GF-D8 (cell line): ENCODE measurements around the gene IL3RA.
"Not testable (repeated sequence)": the region's sequence is repeated elsewhere in the genome, so short reads cannot be mapped to it uniquely, and the experiment has no call there.

Experiments
- DNase-seq: peaks from one replicate; lab custom pipeline; 2025; lab: John Stamatoyannopoulos, UW

Gene IL3RA

GRCh38 chrX:1398431-1399340, 62.1 kb downstream of the IL3RA start:
- no peak for DNase-seq

- DNase-seq = no peak
Observed at GRCh38 chrX:1400049-1400448, 63.5 kb downstream of the IL3RA start.

- no peak for DNase-seq
Observed at GRCh38 chrX:1400742-1401471, 64.3 kb downstream of the IL3RA start.

GRCh38 chrX:1401611-1402430, 65.2 kb downstream of the IL3RA start:
- DNase-seq = no peak

GRCh38 chrX:1403228-1403627, 66.6 kb downstream of the IL3RA start:
- DNase-seq = no peak

GRCh38 chrX:1403867-1404266, 67.3 kb downstream of the IL3RA start:
- DNase-seq = not testable (repeated sequence)

- not testable (repeated sequence) for DNase-seq
Observed at GRCh38 chrX:1405769-1406168, 69.2 kb downstream of the IL3RA start.

- no peak for DNase-seq
Observed at GRCh38 chrX:1407035-1407434, 70.5 kb downstream of the IL3RA start.

- no peak for DNase-seq
Observed at GRCh38 chrX:1411326-1411725, 74.7 kb downstream of the IL3RA start.

- DNase-seq = no peak
Observed at GRCh38 chrX:1412551-1413161, 76.1 kb downstream of the IL3RA start.

GRCh38 chrX:1416327-1416784, 79.8 kb downstream of the IL3RA start:
- DNase-seq = no peak

- no peak for DNase-seq
Observed at GRCh38 chrX:1416965-1417760, 80.6 kb downstream of the IL3RA start.

GRCh38 chrX:1417921-1418771, 81.6 kb downstream of the IL3RA start:
- no peak for DNase-seq

- no peak for DNase-seq
Observed at GRCh38 chrX:1418901-1419544, 82.4 kb downstream of the IL3RA start.

- DNase-seq = no peak
Observed at GRCh38 chrX:1419545-1420355, 83.2 kb downstream of the IL3RA start.

GRCh38 chrX:1420371-1420770, 83.8 kb downstream of the IL3RA start:
- DNase-seq = no peak

- DNase-seq = no peak
Observed at GRCh38 chrX:1421433-1422134, 85.0 kb downstream of the IL3RA start.

GRCh38 chrX:1422135-1422465, 85.5 kb downstream of the IL3RA start:
- no peak for DNase-seq
